Epithelial cell of alveolus of lung (primary cell): ENCODE measurements around the gene LMOD1. TPM values are rescaled to one million over a fixed set of nuclear protein-coding genes. Genes with fewer than 3 reads are reported as not detected.

Source experiments
- total RNA-seq: library from RNA; depleted of rRNA; stranded (reverse); fragments of >200 nt; gene quantifications from 2 replicates; pipeline ENCODE4 v1.2.1, GENCODE V29; 2015

The LMOD1 gene
- 0.56 and 1.0 TPM in 2 replicates for total RNA-seq

GRCh38 chr1:201946224-201946908, at the start of gene LMOD1:
TSS of gene LMOD1 (minus strand) at chr1:201946548. CDS start at chr1:201946340, 208 bp downstream.

GRCh38 chr1:201982623-201983379, 36.5 kb upstream of the LMOD1 start, which contains the start of gene RNPEP:
TSS of gene RNPEP (plus strand) at chr1:201982648. CDS start at chr1:201982667, 19 bp downstream.

GRCh38 chr1:201955009-201955728, 8.8 kb upstream of the LMOD1 start, which contains the start of gene TIMM17A:
TSS of gene TIMM17A (plus strand) at chr1:201955503. CDS start at chr1:201955527, 24 bp downstream.

GRCh38 chr1:201888282-201889089, 57.9 kb downstream of the LMOD1 start, which contains the start of gene SHISA4:
TSS of gene SHISA4 (plus strand) at chr1:201888898. CDS start at chr1:201888995, 97 bp downstream.

Other genes starting within 250 kb of the LMOD1 start
- 16.8 and 18.1 TPM in 2 replicates for gene IPO9, start 117.4 kb downstream of the LMOD1 start, total RNA-seq
- gene SHISA4, start 57.6 kb downstream of the LMOD1 start, total RNA-seq = 23.3 and 38.6 TPM in 2 replicates
- gene TIMM17A, start 9.0 kb upstream of the LMOD1 start, total RNA-seq = 37.0 and 62.6 TPM in 2 replicates
- 71.9 and 73.8 TPM in 2 replicates for gene RNPEP, start 36.1 kb upstream of the LMOD1 start, total RNA-seq
- 0.91 and 1.9 TPM in 2 replicates for gene ELF3, start 64.0 kb upstream of the LMOD1 start, total RNA-seq
- gene GPR37L1, start 176.4 kb upstream of the LMOD1 start, total RNA-seq = not detected in 2 replicates
- gene ARL8A, start 198.2 kb upstream of the LMOD1 start, total RNA-seq = 18.8 and 21.9 TPM in 2 replicates
- gene PTPN7, start 214.1 kb upstream of the LMOD1 start, total RNA-seq = not detected in 2 replicates
- gene LGR6, start 247.3 kb upstream of the LMOD1 start, total RNA-seq = not detected in 2 replicates